Measurements from ENCODE around the gene CUEDC2. TPM values are rescaled to one million over a fixed set of nuclear protein-coding genes. Genes with fewer than 3 reads are reported as not detected.
A peak's percentile ranks its signal among the peaks of the same experiment; 100 is the strongest.

The CUEDC2 gene
- total RNA-seq, 1 donor from 2014 or later: 43.7 TPM

DNA sequence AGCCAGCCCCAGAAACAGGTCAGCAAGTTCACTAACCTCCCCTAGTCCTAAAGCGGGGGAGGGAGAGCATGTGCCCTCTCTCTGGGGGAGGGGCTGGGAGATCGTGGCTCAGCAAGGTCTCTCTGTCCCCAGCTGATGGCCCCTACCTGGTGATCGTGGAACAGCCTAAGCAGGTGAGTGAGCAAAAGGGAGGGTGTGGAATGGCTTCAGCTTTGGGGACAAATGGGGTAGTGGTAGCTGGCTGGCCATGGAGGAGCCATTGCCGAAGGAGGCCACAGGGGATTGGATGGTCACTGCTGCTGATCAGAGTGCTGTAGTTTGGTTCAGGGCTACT is 36.1 kb downstream of the CUEDC2 start:
- Mint-ChIP-seq H3K4me1 (peaks cover 59% of the 10 kb centered on the region), H3K27ac (peak overlapping the region; percentile 97), H3K27me3 (no peaks in the 10 kb centered on the region), H3K36me3 (ENCODE audit: low read depth) (peaks cover 61% of the 10 kb centered on the region), H3K9me3 (no peaks in the 10 kb centered on the region), H3K4me3 (peak overlapping the region; percentile 94)
- POLR2A ChIA-PET: interaction anchor here (0.6 to 15.2 kb wide), 18 partner anchors 9 to 337 kb away, joined by 3 to 305 read pairs (median 28); partner anchors contain the start of genes ACTR1A, ARL3, C10orf95 and CUEDC2
- intact Hi-C loops (cut with micrococcal nuclease): no loop called here
- CTCF ChIA-PET: interaction anchor here (1.7 to 1.9 kb wide), 2 partner anchors 25 to 27 kb away, joined by 5 to 7 read pairs; partner anchors contain the start of gene FBXL15
- TF ChIP-seq, protein P1, sequence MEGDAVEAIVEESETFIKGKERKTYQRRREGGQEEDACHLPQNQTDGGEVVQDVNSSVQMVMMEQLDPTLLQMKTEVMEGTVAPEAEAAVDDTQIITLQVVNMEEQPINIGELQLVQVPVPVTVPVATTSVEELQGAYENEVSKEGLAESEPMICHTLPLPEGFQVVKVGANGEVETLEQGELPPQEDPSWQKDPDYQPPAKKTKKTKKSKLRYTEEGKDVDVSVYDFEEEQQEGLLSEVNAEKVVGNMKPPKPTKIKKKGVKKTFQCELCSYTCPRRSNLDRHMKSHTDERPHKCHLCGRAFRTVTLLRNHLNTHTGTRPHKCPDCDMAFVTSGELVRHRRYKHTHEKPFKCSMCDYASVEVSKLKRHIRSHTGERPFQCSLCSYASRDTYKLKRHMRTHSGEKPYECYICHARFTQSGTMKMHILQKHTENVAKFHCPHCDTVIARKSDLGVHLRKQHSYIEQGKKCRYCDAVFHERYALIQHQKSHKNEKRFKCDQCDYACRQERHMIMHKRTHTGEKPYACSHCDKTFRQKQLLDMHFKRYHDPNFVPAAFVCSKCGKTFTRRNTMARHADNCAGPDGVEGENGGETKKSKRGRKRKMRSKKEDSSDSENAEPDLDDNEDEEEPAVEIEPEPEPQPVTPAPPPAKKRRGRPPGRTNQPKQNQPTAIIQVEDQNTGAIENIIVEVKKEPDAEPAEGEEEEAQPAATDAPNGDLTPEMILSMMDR (IDR thresholded peaks at IDR 0.05): no peak
- DNase-seq (no peak), ATAC-seq (ENCODE audit: low read depth) (no peak)

DNA sequence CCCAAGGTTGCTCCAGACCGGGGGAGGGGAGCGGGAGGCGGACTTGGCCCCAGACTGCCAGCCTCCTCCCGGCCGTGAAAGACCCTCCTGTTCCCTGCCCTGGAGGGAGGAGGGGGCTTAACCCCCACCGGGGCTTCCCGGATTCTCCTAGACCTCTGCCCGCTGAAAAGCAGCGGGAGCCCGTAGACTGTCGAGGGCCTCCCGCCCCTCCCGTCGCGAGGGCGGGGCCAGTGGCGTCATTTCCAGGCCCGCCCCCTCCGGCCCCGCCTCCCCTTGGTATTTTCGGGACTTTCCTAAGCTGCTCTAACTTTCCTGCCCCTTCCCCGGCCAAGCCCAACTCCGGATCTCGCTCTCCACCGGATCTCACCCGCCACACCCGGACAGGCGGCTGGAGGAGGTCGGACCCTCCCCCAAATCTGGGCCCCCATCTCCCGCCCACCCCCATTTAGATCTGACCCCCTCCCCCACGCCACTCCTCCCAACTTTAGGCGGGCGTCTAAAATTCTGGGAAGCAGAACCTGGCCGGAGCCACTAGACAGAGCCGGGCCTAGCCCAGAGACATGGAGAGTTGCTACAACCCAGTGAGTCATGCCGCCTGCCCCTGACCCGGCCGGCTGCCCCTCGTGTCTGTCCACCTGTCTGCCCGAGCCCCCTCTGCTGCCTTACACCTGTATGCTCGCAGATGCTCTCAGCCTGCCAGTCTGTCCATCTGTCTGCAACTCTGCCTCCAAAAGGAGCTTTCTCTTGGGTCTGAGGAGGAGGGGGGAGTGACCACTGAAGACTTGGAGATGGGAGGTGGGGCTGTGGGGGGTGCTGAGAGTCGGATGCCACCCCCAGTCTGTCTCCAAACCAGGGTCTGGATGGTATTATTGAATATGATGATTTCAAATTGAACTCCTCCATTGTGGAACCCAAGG is 36.7 kb downstream of the CUEDC2 start, which contains the start of gene NFKB2:
Gene NFKB2 (plus strand): TSS at position 306 of the 917 bp plus-strand sequence. CDS start 255 bp downstream, at position 561.
- CTCF ChIA-PET: interaction anchor here (0.8 to 3.3 kb wide), 4 partner anchors 8 to 83 kb away, joined by 3 to 13 read pairs (median 6); partner anchors contain the start of gene FBXL15
- H3K9me3 Mint-ChIP-seq: no peaks in the 10 kb centered on the region
- H3K36me3 Mint-ChIP-seq (ENCODE audit: low read depth): peaks cover 55% of the 10 kb centered on the region
- intact Hi-C loops (cut with micrococcal nuclease): loop anchor here (1.0 to 2.0 kb wide), 4 partner anchors 189 to 581 kb away; partner anchors contain the start of gene PPRC1
- TF ChIP-seq, protein P1 (IDR thresholded peaks at IDR 0.05): no peak
- H3K27ac Mint-ChIP-seq: peak within 1 kb of the TSS; percentile 97
- POLR2A ChIA-PET: interaction anchor here (0.5 to 15.2 kb wide), 41 partner anchors 9 to 616 kb away, joined by 3 to 305 read pairs (median 6); partner anchors contain the start of genes ACTR1A, ARL3, C10orf95 and CUEDC2
- H3K27me3 Mint-ChIP-seq: no peaks in the 10 kb centered on the region
- H3K4me1 Mint-ChIP-seq: peaks cover 59% of the 10 kb centered on the region
- ATAC-seq (ENCODE audit: low read depth): peak; percentile 27
- H3K4me3 Mint-ChIP-seq: peak within 1 kb of the TSS; percentile 94
- DNase-seq: peak; percentile 96

DNA sequence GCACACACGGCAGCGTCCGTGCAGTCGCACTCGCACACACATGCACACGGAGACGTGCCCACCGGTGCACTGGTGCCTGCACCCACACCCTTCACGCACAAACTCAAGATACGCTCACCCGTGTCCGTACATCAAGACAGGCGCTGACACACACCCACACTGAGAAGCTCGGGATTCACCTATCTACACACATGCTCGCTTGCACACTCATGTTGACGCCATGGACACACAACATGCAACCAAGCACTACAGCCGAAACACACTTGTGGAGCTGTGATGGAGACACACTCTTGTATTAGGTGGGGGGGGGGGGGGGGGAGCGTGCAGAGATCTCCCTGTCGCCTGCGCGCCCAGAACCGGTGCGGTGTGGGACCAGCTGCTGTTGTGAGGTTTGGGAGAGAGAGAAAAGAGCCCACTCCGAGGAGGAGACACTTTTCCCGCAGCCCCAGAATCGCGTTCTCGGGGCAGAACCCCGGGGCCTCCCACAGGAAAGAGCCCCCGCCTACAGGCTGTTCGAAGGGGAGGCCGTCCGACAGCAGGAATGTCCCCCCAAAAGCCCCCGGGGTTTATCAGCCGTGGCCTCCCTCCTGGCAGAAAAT is 37.5 kb downstream of the CUEDC2 start:
- peaks cover 52% of the 10 kb centered on the region for H3K4me1 Mint-ChIP-seq
- no peaks in the 10 kb centered on the region for H3K9me3 Mint-ChIP-seq
- H3K27me3 Mint-ChIP-seq: no peaks in the 10 kb centered on the region
- DNase-seq (no peak), ATAC-seq (ENCODE audit: low read depth) (peak; percentile 19)
- peak overlapping the region; percentile 97 for H3K27ac Mint-ChIP-seq
- H3K36me3 Mint-ChIP-seq (ENCODE audit: low read depth): peaks cover 47% of the 10 kb centered on the region
- H3K4me3 Mint-ChIP-seq: peak overlapping the region; percentile 94
- intact Hi-C loops (cut with micrococcal nuclease): loop anchor here (1.0 to 5.0 kb wide), 16 partner anchors 8 to 580 kb away; partner anchors contain the start of genes ACTR1A, CNNM2, CUEDC2 and GBF1
- POLR2A ChIA-PET: interaction anchor here (0.5 to 15.2 kb wide), 39 partner anchors 10 to 1076 kb away, joined by 3 to 305 read pairs (median 7); partner anchors contain the start of genes ACTR1A, ARL3, C10orf95 and CUEDC2
- CTCF ChIA-PET: interaction anchor here (0.8 to 3.3 kb wide), 5 partner anchors 9 to 84 kb away, joined by 3 to 17 read pairs (median 7); partner anchors contain the start of gene FBXL15
- TF ChIP-seq, protein P1 (IDR thresholded peaks at IDR 0.05): no peak

DNA sequence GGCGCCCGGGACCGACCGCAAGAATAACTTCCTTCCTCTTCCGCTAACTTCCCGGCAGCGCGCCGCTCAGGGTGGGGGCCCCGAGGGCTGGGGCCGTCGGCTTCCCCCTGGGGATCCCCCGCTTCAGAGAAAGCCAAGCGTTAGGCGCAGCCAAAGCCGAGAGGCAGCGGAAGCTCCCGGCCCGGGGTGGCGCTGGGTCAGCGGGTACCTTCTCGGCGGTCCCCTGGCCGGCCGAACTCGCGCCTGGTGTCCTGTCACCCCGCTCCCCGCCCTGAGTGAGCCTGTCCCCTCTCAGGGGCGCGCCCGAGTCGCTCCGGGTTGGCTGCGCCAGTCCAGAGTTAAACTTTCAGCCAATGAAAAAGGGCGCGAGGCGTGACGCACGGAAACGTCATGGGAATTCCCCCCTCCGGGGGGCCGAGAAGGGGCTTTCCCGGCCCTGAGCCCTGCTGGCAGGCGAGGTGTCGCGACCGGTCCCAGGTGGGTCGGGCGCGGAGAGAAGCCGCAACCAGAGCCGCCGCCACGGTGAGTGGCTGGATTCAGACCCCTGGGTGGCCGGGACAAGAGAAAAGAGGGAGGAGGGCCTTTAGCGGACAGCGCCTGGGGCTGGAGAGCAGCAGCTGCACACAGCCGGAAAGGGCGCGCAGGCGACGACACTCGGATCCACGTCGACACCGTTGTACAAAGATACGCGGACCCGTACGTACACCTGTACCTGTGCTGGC is 38.1 kb downstream of the CUEDC2 start:
- DNase-seq (peak; percentile 99), ATAC-seq (ENCODE audit: low read depth) (peak; percentile 79)
- H3K9me3 Mint-ChIP-seq: no peaks in the 10 kb centered on the region
- TF ChIP-seq, protein P1 (IDR thresholded peaks at IDR 0.05): no peak
- intact Hi-C loops (cut with micrococcal nuclease): loop anchor here (1.0 to 5.0 kb wide), 15 partner anchors 9 to 579 kb away; partner anchors contain the start of genes ACTR1A, CNNM2, CUEDC2 and GBF1
- H3K36me3 Mint-ChIP-seq (ENCODE audit: low read depth): peaks cover 41% of the 10 kb centered on the region
- ChIA-PET POLR2A (interaction anchor here (0.5 to 15.2 kb wide), 35 partner anchors 10 to 1077 kb away, joined by 3 to 305 read pairs (median 9); partner anchors contain the start of genes ACTR1A, ARL3, C10orf95 and CUEDC2), CTCF (interaction anchor here (0.9 to 3.3 kb wide), 11 partner anchors 9 to 190 kb away, joined by 3 to 29 read pairs (median 4); partner anchors contain the start of gene FBXL15)
- H3K4me1 Mint-ChIP-seq: peaks cover 46% of the 10 kb centered on the region
- peak overlapping the region; percentile 97 for H3K27ac Mint-ChIP-seq
- peak overlapping the region; percentile 94 for H3K4me3 Mint-ChIP-seq
- no peaks in the 10 kb centered on the region for H3K27me3 Mint-ChIP-seq
